Fibroblast of lung (primary cell): ENCODE results near the gene RAB9A. TPM values are rescaled to one million over a fixed set of nuclear protein-coding genes. Genes with fewer than 3 reads are reported as not detected.
A peak's percentile ranks its signal among the peaks of the same experiment; 100 is the strongest.
"Not testable (repeated sequence)": the region's sequence is repeated elsewhere in the genome, so short reads cannot be mapped to it uniquely, and the experiment has no call there.

Experiments
- DNase-seq, 2 donors: peaks; one replicate each; pipeline versions ENCODE4 v3.0.0 to v3.0.0-alpha.2; 2010; ENCODE audit warnings: low read depth in 2 of 2
- H2AFZ ChIP-seq: 2 replicates; pipeline ENCODE4 v1.5.1; 2012; ENCODE audit warnings: low read length, control low read depth, inconsistent platforms
- H3K27ac ChIP-seq: 2 replicates; pipeline ENCODE4 v1.5.1; 2011; ENCODE audit warnings: low read length, control low read depth; ENCODE audit not compliant: insufficient read depth
- H3K27me3 ChIP-seq: 2 replicates; pipeline ENCODE4 v1.5.1; 2011; ENCODE audit warnings: mild to moderate bottlenecking, low read length; ENCODE audit not compliant: control insufficient read depth, insufficient read depth
- H3K36me3 ChIP-seq: 2 replicates; pipeline ENCODE4 v1.5.1; 2011; ENCODE audit warnings: low read length; ENCODE audit not compliant: control insufficient read depth, insufficient read depth
- H3K4me1 ChIP-seq: 2 replicates; pipeline ENCODE4 v1.5.1; 2011; ENCODE audit warnings: low read length; ENCODE audit not compliant: control insufficient read depth, insufficient read depth; ENCODE audit errors: extremely low read depth
- H3K4me2 ChIP-seq: 2 replicates; pipeline ENCODE4 v1.5.1; 2011; ENCODE audit warnings: low read length, control low read depth; ENCODE audit not compliant: insufficient read depth; ENCODE audit errors: extremely low read depth
- H3K4me3 ChIP-seq, 4 experiments: fragments of 200-600 bp in 1 of 4; sonication (generic) in 1 of 4; replicated peaks in 1 of 4; 2 replicates each; pipeline ENCODE4 v1.5.1; 2011 to 2016; ENCODE audit warnings: low read length in 4 of 4, low read depth in 3 of 4, mild to moderate bottlenecking in 3 of 4, control low read depth in 2 of 4, inconsistent platforms in 1 of 4, mixed read lengths in 1 of 4; ENCODE audit not compliant: insufficient read depth in 1 of 4; ENCODE audit errors: control extremely low read depth in 1 of 4
- H3K79me2 ChIP-seq: 2 replicates; pipeline ENCODE4 v1.5.1; 2012; ENCODE audit warnings: mild to moderate bottlenecking, low read length, inconsistent platforms; ENCODE audit not compliant: control insufficient read depth, insufficient read depth
- H3K9ac ChIP-seq: 2 replicates; pipeline ENCODE4 v1.5.1; 2011; ENCODE audit warnings: mild to moderate bottlenecking, low read length, control low read depth; ENCODE audit not compliant: insufficient read depth
- H3K9me3 ChIP-seq: 2 replicates; pipeline ENCODE4 v1.5.1; 2012; ENCODE audit warnings: low read depth, low read length; ENCODE audit not compliant: control insufficient read depth, insufficient read depth
- H4K20me1 ChIP-seq: 2 replicates; pipeline ENCODE4 v1.5.1; 2011; ENCODE audit warnings: low read length; ENCODE audit not compliant: control insufficient read depth, insufficient read depth; ENCODE audit errors: extremely low read depth
- polyA plus RNA-seq, 2 donors: library from polyadenylated mRNA; depleted of rRNA in 1 of 2; stranded (reverse) in 1 of 2; unstranded in 1 of 2; fragments of >200 nt; gene quantifications; 2 replicates each; pipeline ENCODE4 v1.2.1, GENCODE V29; 2011 to 2012; ENCODE audit warnings: missing spikeins in 1 of 2
- total RNA-seq: library from RNA; depleted of rRNA; stranded (reverse); fragments of >200 nt; gene quantifications from 2 replicates; pipeline ENCODE4 v1.2.1, GENCODE V29; 2014
- TF ChIP-seq, protein P1 (sequence below), 2 donors: IDR thresholded peaks in 1 of 2; conservative IDR thresholded peaks in 1 of 2; 1 replicate in 1 of 2; 2 replicates in 1 of 2; pipeline ENCODE4 v1.5.1; 2011 to 2012; ENCODE audit warnings: low read length in 2 of 2, control low read depth in 1 of 2, inconsistent platforms in 1 of 2, low read depth in 1 of 2, mild to moderate bottlenecking in 1 of 2

RAB9A gene
- total and polyA plus RNA-seq, 2 donors (not counting 1 experiment from before 2014, with no cell fraction given) = 40.3 to 44.2 TPM

DNA sequence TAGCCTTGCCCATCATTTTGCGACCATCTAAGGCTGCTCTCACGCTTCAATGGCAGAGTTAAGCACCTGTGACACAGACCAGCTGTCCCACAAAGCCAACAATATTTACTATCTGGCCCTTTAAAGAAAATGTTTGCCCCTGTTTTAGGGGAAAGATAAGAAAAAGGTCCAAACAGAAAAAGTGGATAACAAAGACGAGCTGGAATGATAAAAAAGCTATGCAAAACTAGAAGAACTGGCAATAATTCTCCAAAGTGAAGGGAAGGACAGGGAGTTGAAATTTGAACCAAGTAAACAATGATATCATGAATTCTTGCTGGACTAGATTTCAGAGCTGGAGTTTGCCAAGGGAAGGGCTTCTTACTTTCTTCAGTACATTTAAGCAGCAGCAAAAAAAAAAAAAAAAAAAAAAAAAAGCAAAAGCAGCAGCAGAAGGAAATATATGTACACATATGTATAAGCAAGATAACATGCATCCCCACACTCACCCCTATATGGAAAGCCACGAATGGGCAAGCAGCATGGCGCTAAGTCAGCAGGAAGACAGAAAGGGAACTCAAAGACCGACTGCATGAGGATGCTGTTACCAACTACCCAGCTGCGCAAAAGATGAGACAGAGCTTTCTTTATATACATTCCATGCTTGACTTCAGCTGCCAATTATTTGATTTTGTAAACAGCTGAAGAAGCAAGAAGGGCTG, 33.0 kb downstream of the RAB9A start:
- H3K27ac ChIP-seq = peak overlapping the region; percentile 54
- H3K36me3 ChIP-seq = no peaks in the 10 kb centered on the region
- DNase-seq = peak; percentile 63 to 80
- H3K79me2 ChIP-seq = peaks cover 18% of the 10 kb centered on the region
- no peaks in the 10 kb centered on the region for H4K20me1 ChIP-seq
- TF ChIP-seq, protein P1, sequence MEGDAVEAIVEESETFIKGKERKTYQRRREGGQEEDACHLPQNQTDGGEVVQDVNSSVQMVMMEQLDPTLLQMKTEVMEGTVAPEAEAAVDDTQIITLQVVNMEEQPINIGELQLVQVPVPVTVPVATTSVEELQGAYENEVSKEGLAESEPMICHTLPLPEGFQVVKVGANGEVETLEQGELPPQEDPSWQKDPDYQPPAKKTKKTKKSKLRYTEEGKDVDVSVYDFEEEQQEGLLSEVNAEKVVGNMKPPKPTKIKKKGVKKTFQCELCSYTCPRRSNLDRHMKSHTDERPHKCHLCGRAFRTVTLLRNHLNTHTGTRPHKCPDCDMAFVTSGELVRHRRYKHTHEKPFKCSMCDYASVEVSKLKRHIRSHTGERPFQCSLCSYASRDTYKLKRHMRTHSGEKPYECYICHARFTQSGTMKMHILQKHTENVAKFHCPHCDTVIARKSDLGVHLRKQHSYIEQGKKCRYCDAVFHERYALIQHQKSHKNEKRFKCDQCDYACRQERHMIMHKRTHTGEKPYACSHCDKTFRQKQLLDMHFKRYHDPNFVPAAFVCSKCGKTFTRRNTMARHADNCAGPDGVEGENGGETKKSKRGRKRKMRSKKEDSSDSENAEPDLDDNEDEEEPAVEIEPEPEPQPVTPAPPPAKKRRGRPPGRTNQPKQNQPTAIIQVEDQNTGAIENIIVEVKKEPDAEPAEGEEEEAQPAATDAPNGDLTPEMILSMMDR (conservative IDR thresholded peaks at IDR 0.05 in 1 of 2, IDR thresholded peaks at IDR 0.05 in 1 of 2; ENCODE audit: low read depth in 1 of 2, low read length in 2 of 2) = no peak
- no peaks in the 10 kb centered on the region for H3K27me3 ChIP-seq
- peak overlapping the region in 2 of 4 experiments; percentile 20 to 27 for H3K4me3 ChIP-seq
- H3K4me1 ChIP-seq = peaks cover 2% of the 10 kb centered on the region
- no peak overlapping the region for H2AFZ ChIP-seq
- peak overlapping the region; percentile 68 for H3K4me2 ChIP-seq
- H3K9ac ChIP-seq = no peak overlapping the region
- H3K9me3 ChIP-seq = no peaks in the 10 kb centered on the region

DNA sequence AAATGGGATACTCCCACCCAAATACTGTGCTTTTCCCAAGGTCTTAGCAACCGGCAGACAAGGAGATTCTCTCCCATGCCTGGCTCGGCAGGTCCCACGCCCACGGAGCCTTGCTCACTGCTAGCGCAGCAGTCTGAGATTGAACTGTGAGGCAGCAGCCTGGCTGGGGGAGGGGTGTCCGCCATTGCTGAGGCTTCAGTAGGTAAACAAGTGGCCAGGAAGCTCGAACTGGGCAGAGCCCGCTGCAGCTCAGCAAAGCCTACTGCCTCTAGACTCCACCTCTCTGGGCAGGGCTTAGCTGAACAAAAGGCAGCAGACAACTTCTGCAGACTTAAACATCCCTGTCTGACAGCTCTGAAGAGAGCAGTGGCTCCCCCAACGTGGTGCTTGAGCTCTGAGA, 36.0 kb downstream of the RAB9A start:
- H3K79me2 ChIP-seq = peaks cover 18% of the 10 kb centered on the region
- not testable (repeated sequence) for DNase-seq

DNA sequence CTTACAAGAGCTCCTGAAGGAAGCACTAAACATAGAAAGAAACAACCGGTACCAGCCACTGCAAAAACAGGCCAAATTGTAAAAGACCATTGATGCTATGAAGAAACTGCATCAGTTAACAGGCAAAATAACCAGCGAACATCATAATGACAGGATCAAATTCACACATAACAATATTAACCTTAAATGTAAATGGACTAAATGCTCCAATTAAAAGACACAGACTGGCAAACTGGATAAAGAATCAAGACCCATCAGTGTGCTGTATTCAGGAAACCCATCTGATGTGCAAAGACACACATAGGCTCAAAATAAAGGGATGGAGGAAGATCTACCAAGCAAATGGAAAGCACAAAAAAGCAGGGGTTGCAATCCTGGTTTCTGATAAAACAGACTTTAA, 37.7 kb downstream of the RAB9A start:
- peaks cover 11% of the 10 kb centered on the region for H3K79me2 ChIP-seq
- not testable (repeated sequence) for H3K27ac ChIP-seq, H3K36me3 ChIP-seq, H3K27me3 ChIP-seq, H3K4me1 ChIP-seq, H3K9me3 ChIP-seq, H3K4me2 ChIP-seq, H3K4me3 ChIP-seq, H2AFZ ChIP-seq, DNase-seq, H4K20me1 ChIP-seq, H3K9ac ChIP-seq

More for the DNA sequence above, 36.0 kb downstream of the RAB9A start:
- not testable (repeated sequence) for H4K20me1 ChIP-seq, H3K36me3 ChIP-seq, H3K9me3 ChIP-seq, H3K9ac ChIP-seq, H2AFZ ChIP-seq, H3K4me1 ChIP-seq, H3K4me2 ChIP-seq, H3K27ac ChIP-seq, H3K27me3 ChIP-seq, H3K4me3 ChIP-seq

DNA sequence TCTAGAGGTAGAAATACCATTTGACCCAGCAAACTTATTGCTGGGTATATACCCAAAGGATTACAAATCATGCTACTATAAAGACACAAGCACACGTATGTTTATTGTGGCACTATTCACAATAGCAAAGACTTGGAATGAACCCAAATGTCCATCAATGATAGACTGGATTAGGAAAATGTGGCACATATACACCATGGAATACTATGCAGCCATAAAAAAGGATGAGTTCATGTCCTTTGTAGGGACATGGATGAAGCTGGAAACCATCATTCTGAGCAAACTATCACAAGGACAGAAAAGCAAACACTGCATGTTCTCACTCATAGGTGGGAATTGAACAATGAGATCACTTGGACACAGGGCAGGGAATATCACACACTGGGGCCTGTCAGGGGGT, 41.6 kb downstream of the RAB9A start:
- DNase-seq, H3K36me3 ChIP-seq, H2AFZ ChIP-seq, H3K9me3 ChIP-seq, H3K4me2 ChIP-seq, H3K27me3 ChIP-seq, H3K9ac ChIP-seq, H4K20me1 ChIP-seq, H3K4me3 ChIP-seq, H3K27ac ChIP-seq, H3K4me1 ChIP-seq: not testable (repeated sequence)
- peaks cover 23% of the 10 kb centered on the region for H3K79me2 ChIP-seq
